ENCODE data around the gene PIEZO2.

DNA sequence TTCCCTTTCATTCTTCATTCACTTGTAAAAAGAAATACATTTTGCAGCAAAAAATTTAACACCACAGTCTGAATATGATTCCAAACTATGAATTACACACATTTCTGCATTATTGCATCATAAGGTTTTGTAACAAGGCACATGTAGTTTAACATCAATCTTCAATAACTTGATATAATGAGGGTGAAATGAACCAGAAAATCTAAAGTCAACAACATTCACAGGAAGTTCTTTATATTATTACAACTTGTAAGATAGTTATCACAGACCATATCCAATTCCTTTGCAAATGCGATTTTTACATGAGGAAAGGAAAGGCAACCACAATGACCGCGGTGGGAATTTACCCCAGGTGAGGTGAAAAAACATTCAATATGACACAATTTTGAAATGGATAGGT is 410.2 kb downstream of the PIEZO2 start:
- no peak for TF ChIP-seq CTCF (IDR thresholded peaks at IDR 0.05)
- TF ChIP-seq EZH2phosphoT487 (IDR thresholded peaks at IDR 0.05) = no peak
- TF ChIP-seq EZH2 (IDR thresholded peaks at IDR 0.05) = no peak
